T-helper 2 cell treated with Interferon-gamma antibody and Interleukin-4, amounts not matched to agents 100 ng/mL and 5 ng/mL, for 36 hours (primary cell): ENCODE measurements around the gene FERMT3. TPM values are rescaled to one million over a fixed set of nuclear protein-coding genes. Genes with fewer than 3 reads are reported as not detected.

ENCODE experiments used
- intact Hi-C: fragments of 100-400 bp; cut with micrococcal nuclease; formaldehyde crosslinking; loops from one replicate; pipeline ENCODE4 v1.15.1; 2023
- total RNA-seq: library from RNA; stranded (reverse); gene quantifications from 2 replicates; pipeline ENCODE4 v1.2.3, GENCODE V29; 2022

Gene FERMT3
- total RNA-seq, 1 donor from 2014 or later = 211 TPM

DNA sequence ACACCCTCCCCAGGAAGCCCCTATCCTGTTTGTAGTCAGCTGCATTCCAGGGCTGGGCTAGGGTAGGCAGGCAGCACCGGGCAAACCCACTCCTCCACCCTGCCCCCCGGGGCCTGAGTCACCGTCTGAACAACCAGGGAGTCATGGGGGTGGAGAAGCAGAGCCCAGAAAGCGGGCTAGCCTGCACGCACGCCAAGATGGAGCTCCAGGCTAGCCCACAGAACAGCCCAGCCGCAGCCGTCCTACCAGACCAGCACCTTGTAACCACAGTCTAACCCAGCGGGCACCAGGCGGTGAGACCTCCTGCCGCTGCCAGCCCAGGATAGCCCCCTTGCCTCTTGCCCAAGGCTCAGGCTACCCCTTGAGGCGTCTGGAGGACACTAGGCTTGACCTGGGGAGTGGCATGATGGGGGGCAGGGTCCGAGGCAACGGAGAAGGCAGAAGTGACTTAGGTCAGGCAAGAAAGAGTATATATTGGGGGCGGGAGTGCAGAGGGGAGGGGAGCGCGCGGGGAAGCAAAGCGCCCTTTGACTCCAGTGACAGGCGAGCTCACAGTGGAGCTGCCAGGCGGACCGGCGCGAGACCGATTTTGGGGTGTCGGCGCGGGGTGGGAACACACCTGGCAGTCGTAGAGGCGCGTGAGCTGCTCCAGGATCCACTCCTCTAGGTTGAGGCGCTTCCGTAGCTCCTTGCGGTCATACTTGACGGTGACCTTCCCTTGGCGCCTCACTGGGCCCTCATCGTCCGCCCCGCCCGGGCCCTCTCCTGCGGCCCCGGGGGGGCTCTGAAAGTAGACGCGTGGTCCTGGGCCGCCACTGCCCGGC lies 39.5 kb downstream of the FERMT3 start:
- intact Hi-C loops = loop anchor here (10.0 kb wide), 1 partner anchor 499 kb away; the partner anchor contains the start of gene RASGRP2

GRCh38 chr11:64246621-64246870 lies 40.0 kb downstream of the FERMT3 start:
- intact Hi-C loops = loop anchor here (10.0 kb wide), 1 partner anchor 498 kb away; the partner anchor contains the start of gene RASGRP2

GRCh38 chr11:64246871-64247728 lies 40.6 kb downstream of the FERMT3 start, which contains the start of gene PPP1R14B:
Gene PPP1R14B, minus strand, starts transcription at chr11:64246943. Its CDS starts 270 bp downstream, at chr11:64246673.
- intact Hi-C loops = loop anchor here (1.0 to 10.0 kb wide), 2 partner anchors 58 to 498 kb away; partner anchors contain the start of genes ESRRA and RASGRP2

DNA sequence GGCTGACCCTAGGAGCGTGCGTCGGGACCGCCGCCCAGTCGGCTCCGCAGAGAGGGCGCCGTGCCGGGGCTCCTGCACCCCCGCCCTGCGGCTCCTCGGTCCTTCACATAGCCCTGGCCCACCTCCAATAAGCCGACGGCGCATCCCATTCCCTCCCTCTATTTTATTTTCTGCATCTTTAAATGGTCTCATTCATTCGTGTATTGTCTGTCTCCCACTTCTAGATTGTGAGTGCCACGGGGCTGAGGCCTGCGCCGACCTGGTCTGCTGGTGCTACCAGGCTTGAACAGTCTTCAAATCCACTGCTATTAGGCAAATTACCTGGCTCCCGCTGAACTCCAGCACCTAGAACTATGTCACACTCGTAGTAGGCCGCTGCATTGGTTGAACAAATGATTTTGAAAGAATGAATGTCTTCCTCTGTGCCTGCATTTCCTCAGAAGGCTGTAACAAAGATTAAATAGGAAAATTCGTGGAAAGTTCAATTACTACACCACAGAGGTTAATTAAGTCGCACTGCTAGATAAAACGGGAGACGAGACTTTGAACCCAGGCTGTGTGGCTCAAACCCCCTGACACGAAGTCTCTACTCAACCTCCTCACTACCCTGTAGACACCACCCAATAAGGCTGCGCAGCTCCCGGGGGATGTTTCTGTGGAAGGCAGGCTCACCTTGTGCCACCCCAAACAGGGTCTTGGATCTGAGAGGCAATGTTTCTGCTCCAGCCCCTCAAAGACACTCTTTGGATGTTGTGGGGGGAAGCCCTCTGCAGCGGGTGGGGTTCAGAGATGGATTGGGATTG lies 41.4 kb downstream of the FERMT3 start:
- intact Hi-C loops = loop anchor here (1.0 to 10.0 kb wide), 2 partner anchors 57 to 497 kb away; partner anchors contain the start of genes ESRRA and RASGRP2

- intact Hi-C loops = loop anchor here (10.0 kb wide), 1 partner anchor 496 kb away; the partner anchor contains the start of gene RASGRP2
These were observed 42.1 kb downstream of the FERMT3 start for GRCh38 chr11:64248578-64248977.

- intact Hi-C loops = loop anchor here (10.0 kb wide), 1 partner anchor 496 kb away; the partner anchor contains the start of gene RASGRP2
These were observed 42.5 kb downstream of the FERMT3 start for GRCh38 chr11:64249038-64249437.

- intact Hi-C loops = loop anchor here (10.0 kb wide), 1 partner anchor 495 kb away; the partner anchor contains the start of gene RASGRP2
These were observed 43.3 kb downstream of the FERMT3 start for GRCh38 chr11:64249563-64250414.

DNA sequence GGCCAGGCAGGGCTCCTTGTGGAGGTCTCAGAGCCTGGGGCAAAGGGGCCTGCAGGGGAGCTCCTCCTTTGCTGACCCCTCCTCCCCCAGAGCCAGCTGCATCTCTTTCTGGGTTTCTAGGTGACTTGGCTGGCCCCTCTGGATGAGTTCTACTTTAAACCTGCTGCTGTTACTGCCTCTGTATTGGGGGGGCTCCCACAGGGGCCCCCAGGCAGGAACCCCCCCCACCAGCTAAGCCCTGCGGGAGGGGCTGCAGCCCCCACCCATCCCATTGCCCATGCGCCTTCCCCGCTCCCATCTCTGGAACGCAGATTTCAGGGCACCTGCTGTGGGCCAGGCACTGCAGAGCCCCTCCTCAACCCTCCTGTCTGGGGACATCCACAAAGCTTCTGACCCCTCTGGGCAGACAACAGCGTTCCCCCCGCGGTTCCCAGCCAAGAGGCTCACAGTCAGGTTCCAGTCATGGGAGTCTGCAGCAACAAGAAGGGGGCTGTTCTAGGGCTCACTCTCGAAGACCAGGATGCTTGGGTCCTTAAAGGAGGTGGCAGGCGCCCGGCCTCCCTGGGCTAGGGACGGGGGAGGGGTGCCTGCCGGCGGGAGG lies 44.0 kb downstream of the FERMT3 start:
- intact Hi-C loops = loop anchor here (1.0 kb wide), 2 partner anchors 19 to 43 kb away; no protein-coding TSS in a partner anchor

DNA sequence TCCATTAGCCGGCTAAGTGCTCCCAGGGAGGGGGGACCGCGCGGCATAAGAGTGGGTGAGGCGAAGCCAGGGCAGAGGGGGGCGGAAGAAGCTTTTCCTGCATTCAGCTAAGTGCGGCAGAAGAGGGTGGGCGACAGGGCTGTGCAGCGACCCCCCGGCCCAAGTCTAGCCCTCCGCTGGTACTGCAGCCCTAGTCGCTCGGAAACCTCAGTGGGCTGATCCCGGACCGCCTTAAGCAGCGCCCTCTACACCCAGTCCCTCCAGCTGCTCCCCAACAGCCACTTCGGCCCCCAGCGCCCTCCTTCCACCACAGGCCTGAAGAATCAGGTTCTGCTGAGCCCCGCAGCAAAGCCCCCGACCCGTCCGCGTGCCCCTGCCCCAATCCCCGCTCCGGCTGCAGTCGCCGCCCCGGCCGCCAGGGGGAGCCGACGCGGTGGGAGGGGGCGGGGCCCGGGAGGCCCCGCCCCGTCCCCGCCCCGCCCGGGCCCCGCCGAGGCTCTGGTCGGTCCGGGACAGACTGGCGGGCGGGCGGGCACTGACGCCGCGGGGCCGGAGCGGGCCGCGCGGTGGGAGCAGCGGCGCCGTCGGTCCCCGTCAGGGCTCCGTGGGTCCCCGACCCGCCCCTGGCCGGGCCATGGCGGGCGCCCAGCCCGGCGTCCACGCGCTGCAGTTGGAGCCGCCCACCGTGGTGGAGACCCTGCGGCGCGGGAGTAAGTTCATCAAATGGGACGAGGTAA lies 44.7 kb downstream of the FERMT3 start, which contains the start of gene PLCB3:
Gene PLCB3 (plus strand): TSS at position 515 of the 737 bp plus-strand sequence. CDS start 120 bp downstream, at position 635.
- intact Hi-C loops = loop anchor here (1.0 kb wide), 2 partner anchors 18 to 44 kb away; no protein-coding TSS in a partner anchor

DNA sequence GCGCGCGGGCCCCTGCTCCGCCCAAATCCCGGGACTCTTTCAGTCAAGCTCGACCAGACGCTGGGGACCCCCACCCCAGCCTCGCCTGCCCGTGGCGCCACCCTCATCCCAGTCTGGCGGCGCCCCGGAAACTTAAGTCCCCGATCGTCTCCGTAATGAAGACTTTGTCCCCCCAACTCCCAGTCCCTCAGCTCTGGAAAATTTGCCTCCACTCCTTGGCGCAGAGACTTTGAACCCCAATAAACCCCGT lies 45.2 kb downstream of the FERMT3 start:
- intact Hi-C loops = loop anchor here (1.0 kb wide), 2 partner anchors 18 to 44 kb away; no protein-coding TSS in a partner anchor

GRCh38 chr11:64252003-64252872 lies 45.7 kb downstream of the FERMT3 start:
- intact Hi-C loops = no loop called here

GRCh38 chr11:64253043-64253442 lies 46.5 kb downstream of the FERMT3 start:
- intact Hi-C loops = no loop called here

- intact Hi-C loops = no loop called here
These were observed 47.0 kb downstream of the FERMT3 start for GRCh38 chr11:64253481-64253880.

GRCh38 chr11:64254326-64254725 lies 47.8 kb downstream of the FERMT3 start:
- intact Hi-C loops = no loop called here

DNA sequence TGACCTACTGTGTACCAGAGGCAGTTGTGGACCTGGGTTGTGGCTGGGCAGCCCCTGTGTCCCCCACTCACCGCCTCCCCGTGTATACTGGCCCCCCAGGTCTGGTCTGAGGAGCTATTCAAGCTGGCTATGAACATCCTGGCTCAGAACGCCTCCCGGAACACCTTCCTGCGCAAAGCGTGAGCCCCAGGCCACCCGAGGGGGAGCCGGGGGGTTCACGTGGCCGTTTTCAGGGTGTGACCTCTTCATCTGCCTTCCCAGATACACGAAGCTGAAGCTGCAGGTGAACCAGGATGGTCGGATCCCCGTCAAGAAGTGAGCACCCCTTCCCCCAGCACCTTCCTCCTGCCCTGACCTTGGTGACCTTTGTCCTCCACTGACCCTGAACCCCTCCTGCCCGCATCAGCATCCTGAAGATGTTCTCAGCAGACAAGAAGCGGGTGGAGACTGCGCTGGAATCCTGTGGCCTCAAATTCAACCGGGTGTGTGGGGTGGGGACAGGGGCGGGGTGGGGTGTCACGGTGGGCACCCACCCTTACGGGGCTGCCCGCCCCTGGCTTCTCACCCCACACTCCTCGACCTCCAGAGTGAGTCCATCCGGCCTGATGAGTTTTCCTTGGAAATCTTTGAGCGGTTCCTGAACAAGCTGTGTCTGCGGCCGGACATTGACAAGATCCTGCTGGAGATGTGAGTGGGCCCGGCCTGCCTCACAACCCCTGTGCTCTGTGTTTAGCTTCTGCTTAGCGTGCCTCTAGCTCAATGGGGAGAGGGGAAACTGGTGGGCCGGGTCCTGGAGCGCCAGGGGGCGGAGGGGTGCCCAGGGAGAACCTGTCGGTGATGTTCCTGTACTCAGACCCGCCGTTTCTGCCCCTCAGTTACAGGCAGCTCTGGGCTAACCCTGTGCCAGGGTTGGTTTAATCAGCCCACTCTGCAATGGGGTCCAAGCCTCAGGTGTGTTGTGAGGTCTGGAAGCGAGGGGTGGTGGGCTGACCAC lies 48.9 kb downstream of the FERMT3 start:
- intact Hi-C loops = no loop called here

DNA sequence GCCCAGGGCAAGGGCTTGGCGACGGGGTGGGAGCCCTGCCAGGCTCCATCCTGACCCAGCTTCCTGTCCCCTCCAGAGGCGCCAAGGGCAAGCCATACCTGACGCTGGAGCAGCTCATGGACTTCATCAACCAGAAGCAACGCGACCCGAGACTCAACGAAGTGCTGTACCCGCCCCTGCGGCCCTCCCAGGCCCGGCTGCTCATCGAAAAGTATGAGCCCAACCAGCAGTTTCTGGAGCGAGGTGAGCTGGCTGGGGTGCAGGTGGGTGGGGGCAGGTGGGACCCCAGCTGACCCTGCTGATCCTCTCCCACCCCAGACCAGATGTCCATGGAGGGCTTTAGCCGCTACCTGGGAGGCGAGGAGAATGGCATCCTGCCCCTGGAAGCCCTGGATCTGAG lies 49.8 kb downstream of the FERMT3 start:
- intact Hi-C loops = no loop called here

GRCh38 chr11:64258356-64258755 lies 51.8 kb downstream of the FERMT3 start:
- intact Hi-C loops = no loop called here
